HL-60 (cell line): ENCODE results near the gene DCAF16.

Experiments used
- GABPA ChIP-seq: IDR thresholded peaks from 2 replicates; pipeline ENCODE4 v1.6.1; 2012; ENCODE audit warnings: low read depth
- POLR2AphosphoS5 ChIP-seq: IDR thresholded peaks from 2 replicates; pipeline ENCODE4 v1.6.1; 2012; ENCODE audit warnings: low read depth
- TF ChIP-seq, protein P1 (sequence below): IDR thresholded peaks from one replicate; pipeline ENCODE4 v1.5.1; 2011; ENCODE audit warnings: low read length, control low read depth, inconsistent platforms; ENCODE audit not compliant: insufficient read depth
- TF ChIP-seq, protein P2 (sequence below): IDR thresholded peaks from 2 replicates; pipeline ENCODE4 v1.6.1; 2012; ENCODE audit warnings: low read depth; ENCODE audit not compliant: insufficient replicate concordance

DNA sequence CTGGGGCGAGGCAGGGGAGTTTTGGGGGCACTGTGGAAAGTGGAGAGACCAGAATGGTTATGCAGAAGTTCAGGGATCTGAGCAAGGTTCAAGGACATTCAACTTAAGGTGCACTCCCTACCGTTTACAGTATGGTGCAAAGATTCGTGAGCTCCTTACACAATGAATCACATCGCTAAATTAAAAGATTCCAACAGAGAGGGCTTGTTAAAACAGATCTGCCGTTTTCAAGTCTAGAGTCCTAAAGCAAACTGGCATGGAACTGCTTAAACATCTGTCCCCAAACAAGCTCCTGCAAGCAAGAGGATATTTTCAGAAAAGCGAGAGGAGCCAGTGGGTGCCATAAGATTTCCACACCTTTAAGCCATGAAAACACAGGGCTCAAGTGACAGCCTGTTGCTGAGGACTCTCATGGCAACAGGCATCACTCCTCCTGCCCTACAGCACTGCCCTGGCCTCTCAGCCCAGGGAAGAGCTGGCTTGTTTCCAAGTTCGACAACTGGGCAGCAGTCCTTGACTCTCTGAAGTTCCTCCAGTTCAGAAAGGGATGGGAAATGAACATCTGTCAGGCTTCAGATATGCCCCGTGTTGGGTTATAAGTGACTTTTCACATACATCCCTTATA, 39.2 kb downstream of the DCAF16 start:
- TF ChIP-seq, protein P1, sequence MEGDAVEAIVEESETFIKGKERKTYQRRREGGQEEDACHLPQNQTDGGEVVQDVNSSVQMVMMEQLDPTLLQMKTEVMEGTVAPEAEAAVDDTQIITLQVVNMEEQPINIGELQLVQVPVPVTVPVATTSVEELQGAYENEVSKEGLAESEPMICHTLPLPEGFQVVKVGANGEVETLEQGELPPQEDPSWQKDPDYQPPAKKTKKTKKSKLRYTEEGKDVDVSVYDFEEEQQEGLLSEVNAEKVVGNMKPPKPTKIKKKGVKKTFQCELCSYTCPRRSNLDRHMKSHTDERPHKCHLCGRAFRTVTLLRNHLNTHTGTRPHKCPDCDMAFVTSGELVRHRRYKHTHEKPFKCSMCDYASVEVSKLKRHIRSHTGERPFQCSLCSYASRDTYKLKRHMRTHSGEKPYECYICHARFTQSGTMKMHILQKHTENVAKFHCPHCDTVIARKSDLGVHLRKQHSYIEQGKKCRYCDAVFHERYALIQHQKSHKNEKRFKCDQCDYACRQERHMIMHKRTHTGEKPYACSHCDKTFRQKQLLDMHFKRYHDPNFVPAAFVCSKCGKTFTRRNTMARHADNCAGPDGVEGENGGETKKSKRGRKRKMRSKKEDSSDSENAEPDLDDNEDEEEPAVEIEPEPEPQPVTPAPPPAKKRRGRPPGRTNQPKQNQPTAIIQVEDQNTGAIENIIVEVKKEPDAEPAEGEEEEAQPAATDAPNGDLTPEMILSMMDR: no peak
- no peak for TF ChIP-seq GABPA
- TF ChIP-seq, protein P2, sequence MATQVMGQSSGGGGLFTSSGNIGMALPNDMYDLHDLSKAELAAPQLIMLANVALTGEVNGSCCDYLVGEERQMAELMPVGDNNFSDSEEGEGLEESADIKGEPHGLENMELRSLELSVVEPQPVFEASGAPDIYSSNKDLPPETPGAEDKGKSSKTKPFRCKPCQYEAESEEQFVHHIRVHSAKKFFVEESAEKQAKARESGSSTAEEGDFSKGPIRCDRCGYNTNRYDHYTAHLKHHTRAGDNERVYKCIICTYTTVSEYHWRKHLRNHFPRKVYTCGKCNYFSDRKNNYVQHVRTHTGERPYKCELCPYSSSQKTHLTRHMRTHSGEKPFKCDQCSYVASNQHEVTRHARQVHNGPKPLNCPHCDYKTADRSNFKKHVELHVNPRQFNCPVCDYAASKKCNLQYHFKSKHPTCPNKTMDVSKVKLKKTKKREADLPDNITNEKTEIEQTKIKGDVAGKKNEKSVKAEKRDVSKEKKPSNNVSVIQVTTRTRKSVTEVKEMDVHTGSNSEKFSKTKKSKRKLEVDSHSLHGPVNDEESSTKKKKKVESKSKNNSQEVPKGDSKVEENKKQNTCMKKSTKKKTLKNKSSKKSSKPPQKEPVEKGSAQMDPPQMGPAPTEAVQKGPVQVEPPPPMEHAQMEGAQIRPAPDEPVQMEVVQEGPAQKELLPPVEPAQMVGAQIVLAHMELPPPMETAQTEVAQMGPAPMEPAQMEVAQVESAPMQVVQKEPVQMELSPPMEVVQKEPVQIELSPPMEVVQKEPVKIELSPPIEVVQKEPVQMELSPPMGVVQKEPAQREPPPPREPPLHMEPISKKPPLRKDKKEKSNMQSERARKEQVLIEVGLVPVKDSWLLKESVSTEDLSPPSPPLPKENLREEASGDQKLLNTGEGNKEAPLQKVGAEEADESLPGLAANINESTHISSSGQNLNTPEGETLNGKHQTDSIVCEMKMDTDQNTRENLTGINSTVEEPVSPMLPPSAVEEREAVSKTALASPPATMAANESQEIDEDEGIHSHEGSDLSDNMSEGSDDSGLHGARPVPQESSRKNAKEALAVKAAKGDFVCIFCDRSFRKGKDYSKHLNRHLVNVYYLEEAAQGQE: no peak
- no peak for TF ChIP-seq POLR2AphosphoS5
